Effector memory CD4-positive, alpha-beta T cell (primary cell): ENCODE data around the gene MT1F.

Source experiments
- DNase-seq, 3 donors: peaks; one replicate each; pipeline ENCODE4 v3.0.0-alpha.2; 2020
- H3K27ac ChIP-seq: 2 replicates; pipeline ENCODE4 v1.7.0; 2013; ENCODE audit warnings: mild to moderate bottlenecking, low read length, moderate library complexity; ENCODE audit not compliant: insufficient read depth, poor library complexity, severe bottlenecking
- H3K27me3 ChIP-seq: replicated peaks from 2 replicates; pipeline ENCODE4 v1.7.0; 2013; ENCODE audit warnings: mild to moderate bottlenecking, low read length; ENCODE audit not compliant: insufficient read depth, control insufficient read depth, poor library complexity, severe bottlenecking
- H3K36me3 ChIP-seq: 2 replicates; pipeline ENCODE4 v1.7.0; 2013; ENCODE audit warnings: mild to moderate bottlenecking, low read length, moderate library complexity; ENCODE audit not compliant: control insufficient read depth, insufficient read depth
- H3K4me1 ChIP-seq: 2 replicates; pipeline ENCODE4 v1.7.0; 2013; ENCODE audit warnings: low read length, mild to moderate bottlenecking; ENCODE audit not compliant: control insufficient read depth, insufficient read depth, poor library complexity, severe bottlenecking
- H3K4me3 ChIP-seq: 2 replicates; pipeline ENCODE4 v1.7.0; 2013; ENCODE audit warnings: low read length, low read depth, mild to moderate bottlenecking; ENCODE audit not compliant: insufficient read depth, poor library complexity, severe bottlenecking
- H3K9me3 ChIP-seq: 2 replicates; pipeline ENCODE4 v1.7.0; 2013; ENCODE audit warnings: mild to moderate bottlenecking, low read length, moderate library complexity; ENCODE audit not compliant: control insufficient read depth
- total RNA-seq, 3 donors: gene quantifications; one replicate each; lab custom pipeline; 2026; lab: John Stamatoyannopoulos, UW

Gene MT1F
- 1.1 to 2.8 (median 1.7) reads per million in 3 donors for total RNA-seq

DNA sequence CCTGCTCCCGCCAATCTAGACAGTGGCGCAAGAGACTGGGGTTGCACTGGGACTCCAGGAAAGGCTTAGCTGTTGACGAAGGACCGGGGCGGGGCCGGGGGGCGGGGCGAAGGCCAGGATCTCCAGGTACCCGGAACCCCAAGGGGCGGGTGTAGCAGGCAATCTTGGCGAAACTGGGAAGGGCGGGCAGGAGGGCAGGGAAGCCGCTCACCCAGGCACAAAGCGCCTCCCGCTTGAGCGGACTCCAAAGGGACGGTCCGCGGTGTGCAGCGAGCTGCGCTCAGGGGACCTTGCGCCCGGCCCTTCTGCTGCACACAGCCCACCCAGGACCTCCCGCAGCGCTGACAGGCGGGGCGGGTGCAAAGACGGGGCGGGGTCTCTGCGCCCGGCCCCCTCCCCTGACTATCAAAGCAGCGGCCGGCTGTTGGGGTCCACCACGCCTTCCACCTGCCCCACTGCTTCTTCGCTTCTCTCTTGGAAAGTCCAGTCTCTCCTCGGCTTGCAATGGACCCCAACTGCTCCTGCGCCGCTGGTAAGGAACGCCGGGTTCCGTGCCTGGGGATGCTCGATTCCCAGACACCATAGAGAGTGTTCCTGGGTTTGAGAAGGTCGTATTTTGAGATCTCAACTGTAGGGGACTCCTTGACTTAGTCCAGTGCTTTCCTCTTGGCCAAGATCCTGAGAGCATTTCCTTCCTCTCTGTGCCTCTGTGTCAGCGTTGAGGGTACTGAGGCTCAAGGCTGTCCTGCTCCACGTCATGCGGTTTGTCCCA, at the start of gene MT1F:
Gene MT1F, plus strand, starts transcription at position 405 of the 772 bp plus-strand sequence. Its CDS starts 100 bp downstream, at position 505.
- no peaks in the 10 kb centered on the region for H3K27me3 ChIP-seq

DNA sequence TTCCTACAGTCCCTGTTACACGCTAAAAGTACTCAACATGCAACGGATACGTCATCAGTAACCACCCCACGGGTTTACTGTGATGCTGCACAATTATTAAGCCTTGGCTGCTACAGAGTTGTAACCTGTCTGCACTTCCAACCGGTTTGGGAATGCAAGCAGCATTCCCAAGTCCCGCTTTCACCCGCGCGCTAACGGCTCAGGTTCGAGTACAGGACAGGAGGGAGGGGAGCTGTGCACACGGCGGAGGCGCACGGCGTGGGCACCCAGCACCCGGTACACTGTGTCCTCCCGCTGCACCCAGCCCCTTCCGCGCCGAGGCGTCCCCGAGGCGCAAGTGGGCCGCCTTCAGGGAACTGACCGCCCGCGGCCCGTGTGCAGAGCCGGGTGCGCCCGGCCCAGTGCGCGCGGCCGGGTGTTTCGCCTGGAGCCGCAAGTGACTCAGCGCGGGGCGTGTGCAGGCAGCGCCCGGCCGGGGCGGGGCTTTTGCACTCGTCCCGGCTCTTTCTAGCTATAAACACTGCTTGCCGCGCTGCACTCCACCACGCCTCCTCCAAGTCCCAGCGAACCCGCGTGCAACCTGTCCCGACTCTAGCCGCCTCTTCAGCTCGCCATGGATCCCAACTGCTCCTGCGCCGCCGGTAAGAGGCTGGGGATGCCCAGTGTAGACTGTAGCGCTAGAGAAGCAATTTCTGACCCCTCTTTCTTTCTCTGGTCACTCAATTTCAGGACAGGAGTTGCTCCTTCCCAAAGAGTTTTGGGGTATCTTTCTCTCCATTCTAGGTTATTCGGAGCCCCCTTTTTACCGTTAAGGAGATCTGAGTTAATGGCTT, 49.5 kb upstream of the MT1F start, which contains the start of gene MT2A:
Gene MT2A, plus strand, starts transcription at position 542 of the 833 bp plus-strand sequence. Its CDS starts 72 bp downstream, at position 614.
- H3K36me3 ChIP-seq, result no peaks in the 10 kb centered on the region
- DNase-seq, result peak; percentile 70 to 78 (median 77)
- peaks cover 36% of the 10 kb centered on the region for H3K4me1 ChIP-seq
- peak within 1 kb of the TSS; percentile 82 for H3K27ac ChIP-seq
- peak within 1 kb of the TSS; percentile 72 for H3K4me3 ChIP-seq
- no peaks in the 10 kb centered on the region for H3K27me3 ChIP-seq
- no peaks in the 10 kb centered on the region for H3K9me3 ChIP-seq

More for the DNA sequence above, at the start of gene MT1F:
- peak within 1 kb of the TSS; percentile 82 for H3K4me3 ChIP-seq
- peak within 1 kb of the TSS; percentile 49 for H3K27ac ChIP-seq
- H3K9me3 ChIP-seq, result no peaks in the 10 kb centered on the region
- DNase-seq, result peak; percentile 41 to 59 (median 59)
- no peaks in the 10 kb centered on the region for H3K36me3 ChIP-seq
- peaks cover 9% of the 10 kb centered on the region for H3K4me1 ChIP-seq

DNA sequence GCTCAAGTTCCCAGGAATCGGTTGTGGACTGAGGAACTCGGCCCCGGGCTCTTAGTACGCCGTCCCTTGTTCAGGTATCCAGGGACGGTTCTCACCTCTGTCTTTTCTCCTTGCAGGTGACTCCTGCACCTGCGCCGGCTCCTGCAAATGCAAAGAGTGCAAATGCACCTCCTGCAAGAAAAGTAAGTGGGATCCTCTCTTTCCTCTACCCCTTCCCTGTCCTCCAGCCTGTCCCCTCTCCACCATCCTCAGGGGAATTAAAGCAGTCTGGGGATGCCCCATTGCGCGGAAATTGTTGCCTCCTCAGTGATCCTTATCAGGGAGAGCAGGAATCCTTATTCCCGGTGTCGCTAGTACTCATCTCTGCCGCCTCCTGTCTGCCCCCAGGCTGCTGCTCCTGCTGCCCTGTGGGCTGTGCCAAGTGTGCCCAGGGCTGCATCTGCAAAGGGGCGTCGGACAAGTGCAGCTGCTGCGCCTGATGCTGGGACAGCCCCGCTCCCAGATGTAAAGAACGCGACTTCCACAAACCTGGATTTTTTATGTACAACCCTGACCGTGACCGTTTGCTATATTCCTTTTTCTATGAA, 48.8 kb upstream of the MT1F start:
- Histone ChIP-seq H3K27me3 (no peaks in the 10 kb centered on the region), H3K4me3 (peak overlapping the region; percentile 72), H3K27ac (peak overlapping the region; percentile 82), H3K4me1 (peaks cover 36% of the 10 kb centered on the region), H3K36me3 (no peaks in the 10 kb centered on the region), H3K9me3 (no peaks in the 10 kb centered on the region)
- no peak for DNase-seq

DNA sequence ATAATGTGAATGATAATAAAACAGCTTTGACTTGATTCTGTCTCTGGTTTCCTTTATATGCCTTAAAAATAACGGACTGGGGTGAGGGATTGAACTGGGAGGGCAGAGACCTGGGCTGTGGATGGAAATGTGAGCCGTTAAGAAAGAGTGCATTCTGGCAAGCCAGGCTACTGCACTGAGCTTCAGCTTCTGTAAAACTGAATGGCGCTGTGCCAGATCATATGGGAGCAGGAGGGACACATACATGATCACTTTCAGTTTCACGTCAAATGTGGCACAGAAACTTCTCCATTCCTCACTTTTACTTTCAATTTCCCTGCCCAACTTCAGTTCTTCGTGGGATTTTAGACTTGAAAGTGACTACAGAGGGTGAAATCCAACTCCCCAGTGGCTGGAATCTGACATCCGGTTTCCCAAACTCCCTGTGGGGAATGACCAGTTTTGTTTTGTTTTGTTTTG, 48.3 kb upstream of the MT1F start:
- Histone ChIP-seq H3K27ac (peak overlapping the region; percentile 82), H3K36me3 (no peaks in the 10 kb centered on the region), H3K4me3 (peak overlapping the region; percentile 72), H3K27me3 (no peaks in the 10 kb centered on the region), H3K4me1 (peaks cover 36% of the 10 kb centered on the region), H3K9me3 (no peaks in the 10 kb centered on the region)
- DNase-seq, result peak; percentile 33 to 62 (median 46)

DNA sequence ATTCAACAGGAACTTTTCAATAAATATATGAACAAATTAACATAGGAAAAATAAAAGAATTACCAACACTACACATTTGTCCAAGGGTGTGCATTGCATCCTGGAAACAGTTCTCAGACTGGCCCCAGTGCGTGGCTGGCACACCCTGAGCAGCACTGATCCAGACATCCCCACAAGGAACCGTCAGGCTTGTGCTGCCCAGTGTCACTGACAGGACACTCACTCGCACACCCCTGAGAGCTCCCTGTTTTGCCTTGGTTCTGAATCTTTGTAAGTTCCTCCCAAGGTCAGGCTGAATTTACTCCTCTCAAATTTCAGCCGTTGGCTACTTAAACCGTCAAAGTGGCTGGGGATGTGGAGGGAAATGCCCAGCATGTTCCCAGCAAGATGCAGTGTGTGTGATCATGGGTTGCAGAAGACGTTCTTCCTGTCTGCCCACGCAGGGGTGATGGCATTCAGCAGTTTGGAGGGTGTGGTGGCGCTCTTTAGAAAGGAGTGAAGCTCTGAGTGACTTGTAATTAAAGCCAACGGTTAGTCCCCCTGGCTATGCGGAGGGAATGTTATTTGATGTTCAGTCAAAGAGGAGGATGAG, 47.6 kb upstream of the MT1F start:
- no peaks in the 10 kb centered on the region for H3K9me3 ChIP-seq
- peaks cover 36% of the 10 kb centered on the region for H3K4me1 ChIP-seq
- peak; percentile 42 to 63 (median 47) for DNase-seq
- H3K27me3 ChIP-seq, result no peaks in the 10 kb centered on the region
- peak overlapping the region; percentile 82 for H3K27ac ChIP-seq
- H3K4me3 ChIP-seq, result peak overlapping the region; percentile 72
- no peaks in the 10 kb centered on the region for H3K36me3 ChIP-seq

DNA sequence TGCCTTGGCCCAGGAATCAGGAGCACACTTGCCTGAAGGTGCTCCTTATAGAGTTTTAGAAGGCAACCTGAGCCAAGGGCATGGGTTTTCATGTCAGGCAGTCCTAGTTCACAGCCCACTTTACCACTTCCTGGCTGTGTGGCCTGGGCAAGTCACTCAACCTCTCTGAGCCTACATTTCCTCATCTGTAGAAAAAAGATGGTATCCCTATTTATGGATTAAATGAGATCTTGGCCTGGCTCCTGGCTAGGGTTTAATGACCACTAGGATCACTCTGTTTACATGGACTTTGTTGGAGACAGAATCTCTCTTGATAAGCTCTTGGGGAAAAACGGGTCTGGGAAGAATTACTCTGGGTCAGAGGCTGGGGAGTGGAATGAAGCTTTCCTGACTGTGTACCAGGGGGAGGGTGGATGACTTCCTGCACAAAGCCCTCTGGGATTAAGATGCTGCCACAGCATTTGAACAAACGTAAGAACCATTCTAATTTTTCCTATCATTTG, 47.1 kb upstream of the MT1F start:
- no peak for DNase-seq
- peaks cover 36% of the 10 kb centered on the region for H3K4me1 ChIP-seq
- no peaks in the 10 kb centered on the region for H3K27me3 ChIP-seq
- H3K36me3 ChIP-seq, result no peaks in the 10 kb centered on the region
- no peaks in the 10 kb centered on the region for H3K9me3 ChIP-seq
- H3K27ac ChIP-seq, result peak overlapping the region; percentile 82
- H3K4me3 ChIP-seq, result peak overlapping the region; percentile 72

DNA sequence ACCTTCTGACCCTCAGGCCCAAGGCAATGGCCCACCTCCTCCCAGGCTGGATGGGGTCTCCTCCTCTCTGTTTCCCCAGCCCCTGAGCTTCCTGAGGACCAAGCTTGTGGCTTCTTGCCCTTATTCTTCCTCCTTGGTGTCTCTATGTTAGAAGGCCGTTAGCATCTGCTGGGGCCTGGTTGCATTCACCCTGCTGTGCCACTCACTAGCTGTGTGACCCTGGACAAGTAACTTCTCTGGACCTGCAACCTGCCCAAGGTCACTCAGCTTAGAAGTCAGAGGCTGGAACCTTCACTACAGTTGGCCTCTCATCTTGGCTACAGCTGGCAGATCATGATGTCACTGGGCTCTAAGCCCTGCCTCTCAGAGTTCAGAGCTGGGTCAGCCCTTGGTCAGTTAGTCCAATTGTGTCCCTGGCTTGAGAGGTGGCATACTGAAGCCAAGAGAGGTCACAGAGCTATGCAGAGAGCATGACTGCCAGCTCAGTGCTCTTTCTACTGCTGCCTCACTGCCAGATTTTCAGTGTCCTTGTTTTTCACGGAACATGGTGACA, 46.4 kb upstream of the MT1F start:
- H3K27me3 ChIP-seq, result no peaks in the 10 kb centered on the region
- no peaks in the 10 kb centered on the region for H3K36me3 ChIP-seq
- no peak overlapping the region for H3K4me3 ChIP-seq
- H3K27ac ChIP-seq, result peak overlapping the region; percentile 10
- no peaks in the 10 kb centered on the region for H3K9me3 ChIP-seq
- DNase-seq, result no peak
- peaks cover 36% of the 10 kb centered on the region for H3K4me1 ChIP-seq

DNA sequence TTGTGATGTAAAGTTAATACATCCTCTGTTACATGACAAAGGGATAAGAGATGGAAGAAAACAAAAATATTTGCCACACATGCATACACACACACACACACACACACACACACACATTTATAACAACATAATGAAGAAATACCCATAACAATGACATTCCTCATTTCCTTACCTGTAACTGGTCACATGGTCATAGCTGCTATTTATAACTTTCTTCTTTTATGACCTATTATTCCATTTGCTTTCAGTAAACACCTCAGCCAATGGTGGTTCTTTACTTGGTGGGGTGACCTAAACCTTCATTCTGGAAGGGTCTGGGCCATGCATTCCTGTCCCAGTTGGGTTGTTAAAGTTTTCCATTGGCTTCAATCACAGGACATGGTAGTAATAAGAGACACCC, 44.1 kb upstream of the MT1F start:
- Histone ChIP-seq H3K27me3 (no peaks in the 10 kb centered on the region), H3K9me3 (no peaks in the 10 kb centered on the region), H3K4me3 (no peak overlapping the region), H3K36me3 (no peaks in the 10 kb centered on the region), H3K27ac (no peak overlapping the region), H3K4me1 (peaks cover 26% of the 10 kb centered on the region)
- no peak for DNase-seq

DNA sequence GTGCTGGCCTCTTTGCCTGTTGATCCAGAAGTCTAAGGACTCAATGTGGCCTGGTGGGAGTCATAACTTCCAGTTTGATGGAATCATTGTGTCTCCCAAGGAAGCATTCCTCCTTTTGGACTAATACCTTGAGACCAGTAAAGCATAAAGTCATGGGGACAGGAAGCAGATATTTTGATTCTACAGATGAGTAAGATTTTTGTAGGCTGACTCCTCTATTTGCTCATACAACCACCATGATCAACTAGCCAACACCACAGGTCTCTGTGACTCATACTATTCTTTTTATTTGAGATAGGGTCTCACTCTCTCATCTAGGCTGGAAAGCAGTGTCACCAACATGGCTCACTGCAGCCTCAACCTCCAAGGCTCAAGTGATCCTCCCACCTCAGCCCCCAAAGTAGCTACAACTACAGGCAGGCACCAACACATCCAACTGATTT, 43.2 kb upstream of the MT1F start:
- H3K36me3 ChIP-seq, result no peaks in the 10 kb centered on the region
- DNase-seq, result no peak
- H3K27ac ChIP-seq, result no peak overlapping the region
- H3K4me3 ChIP-seq, result no peak overlapping the region
- no peaks in the 10 kb centered on the region for H3K27me3 ChIP-seq
- no peaks in the 10 kb centered on the region for H3K9me3 ChIP-seq
- peaks cover 21% of the 10 kb centered on the region for H3K4me1 ChIP-seq
